ENCODE measurements around the gene GYPC.

- TF ChIP-seq POLR2A (IDR thresholded peaks at IDR 0.05) (no peak), CTCF (IDR thresholded peaks at IDR 0.05) (no peak)
These were observed 2.2 kb upstream of the GYPC start for GRCh38 chr2:126653761-126654160.
